ENCODE results near the gene BEAN1.

The BEAN1 gene

GRCh38 chr16:66481081-66481942 lies 54.2 kb downstream of the BEAN1 start:
- no peak for TF ChIP-seq CTCF (IDR thresholded peaks at IDR 0.05; ENCODE audit: control extremely low read depth, extremely low read depth, low read depth, missing control alignments)
- POLR2A ChIA-PET, result no interaction called here
- no peak for DNase-seq (ENCODE audit: extremely low spot score)
- CTCF ChIA-PET, result interaction anchor here (1.0 to 5.3 kb wide), 8 partner anchors 13 to 123 kb away, joined by 3 to 42 read pairs (median 6); no protein-coding TSS in a partner anchor

- no peak for DNase-seq (ENCODE audit: extremely low spot score)
- CTCF ChIA-PET, result interaction anchor here (1.0 to 5.3 kb wide), 7 partner anchors 13 to 124 kb away, joined by 3 to 42 read pairs (median 6); no protein-coding TSS in a partner anchor
- TF ChIP-seq CTCF (IDR thresholded peaks at IDR 0.05; ENCODE audit: control extremely low read depth, extremely low read depth, low read depth, missing control alignments), result no peak
- POLR2A ChIA-PET, result no interaction called here
These were observed 54.9 kb downstream of the BEAN1 start for GRCh38 chr16:66481943-66482390.

GRCh38 chr16:66483689-66484452 lies 56.8 kb downstream of the BEAN1 start:
- ChIA-PET POLR2A (no interaction called here), CTCF (interaction anchor here (1.0 to 5.3 kb wide), 12 partner anchors 13 to 141 kb away, joined by 3 to 42 read pairs (median 6); no protein-coding TSS in a partner anchor)
- TF ChIP-seq CTCF (IDR thresholded peaks at IDR 0.05; ENCODE audit: control extremely low read depth, extremely low read depth, low read depth, missing control alignments), result peak; percentile 99
- DNase-seq (ENCODE audit: extremely low spot score), result peak; percentile 85

GRCh38 chr16:66484453-66485213 lies 57.5 kb downstream of the BEAN1 start:
- CTCF ChIA-PET, result interaction anchor here (1.0 to 3.8 kb wide), 7 partner anchors 16 to 142 kb away, joined by 3 to 13 read pairs (median 7); no protein-coding TSS in a partner anchor

GRCh38 chr16:66485376-66485775 lies 58.3 kb downstream of the BEAN1 start:
- POLR2A ChIA-PET, result interaction anchor here (0.9 kb wide), 1 partner anchor 9 kb away, joined by 3 read pairs; no protein-coding TSS in a partner anchor
- CTCF ChIA-PET, result interaction anchor here (0.7 to 1.9 kb wide), 6 partner anchors 16 to 143 kb away, joined by 3 to 9 read pairs (median 3); no protein-coding TSS in a partner anchor
- DNase-seq (ENCODE audit: extremely low spot score), result no peak
- no peak for TF ChIP-seq CTCF (IDR thresholded peaks at IDR 0.05; ENCODE audit: control extremely low read depth, extremely low read depth, low read depth, missing control alignments)

More at GRCh38 chr16:66484453-66485213, 57.5 kb downstream of the BEAN1 start:
- POLR2A ChIA-PET, result interaction anchor here (0.9 kb wide), 1 partner anchor 8 kb away, joined by 3 read pairs; no protein-coding TSS in a partner anchor
- TF ChIP-seq CTCF (IDR thresholded peaks at IDR 0.05; ENCODE audit: control extremely low read depth, extremely low read depth, low read depth, missing control alignments), result peak; percentile 2
- no peak for DNase-seq (ENCODE audit: extremely low spot score)

Measured in GM10248 (cell line).